ENCODE data around the gene MEP1A.
A peak's percentile ranks its signal among the peaks of the same experiment; 100 is the strongest.

- peak; percentile 83 for TF ChIP-seq CTCF (IDR thresholded peaks at IDR 0.05)
- TF ChIP-seq EP300 (IDR thresholded peaks at IDR 0.05), result no peak
- TF ChIP-seq, protein P1, sequence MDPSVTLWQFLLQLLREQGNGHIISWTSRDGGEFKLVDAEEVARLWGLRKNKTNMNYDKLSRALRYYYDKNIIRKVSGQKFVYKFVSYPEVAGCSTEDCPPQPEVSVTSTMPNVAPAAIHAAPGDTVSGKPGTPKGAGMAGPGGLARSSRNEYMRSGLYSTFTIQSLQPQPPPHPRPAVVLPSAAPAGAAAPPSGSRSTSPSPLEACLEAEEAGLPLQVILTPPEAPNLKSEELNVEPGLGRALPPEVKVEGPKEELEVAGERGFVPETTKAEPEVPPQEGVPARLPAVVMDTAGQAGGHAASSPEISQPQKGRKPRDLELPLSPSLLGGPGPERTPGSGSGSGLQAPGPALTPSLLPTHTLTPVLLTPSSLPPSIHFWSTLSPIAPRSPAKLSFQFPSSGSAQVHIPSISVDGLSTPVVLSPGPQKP (IDR thresholded peaks at IDR 0.05; ENCODE audit: low read depth, low read length), result no peak
- TF ChIP-seq NFE2L2 (conservative IDR thresholded peaks at IDR 0.05; ENCODE audit: low read length), result no peak
- TF ChIP-seq POLR2A (IDR thresholded peaks at IDR 0.05; ENCODE audit: low read length), result no peak
- TF ChIP-seq CHD4 (IDR thresholded peaks at IDR 0.05; ENCODE audit: borderline replicate concordance), result no peak
- TF ChIP-seq PHF8 (IDR thresholded peaks at IDR 0.05; ENCODE audit: borderline replicate concordance, low read depth), result no peak
- TF ChIP-seq, protein P2, sequence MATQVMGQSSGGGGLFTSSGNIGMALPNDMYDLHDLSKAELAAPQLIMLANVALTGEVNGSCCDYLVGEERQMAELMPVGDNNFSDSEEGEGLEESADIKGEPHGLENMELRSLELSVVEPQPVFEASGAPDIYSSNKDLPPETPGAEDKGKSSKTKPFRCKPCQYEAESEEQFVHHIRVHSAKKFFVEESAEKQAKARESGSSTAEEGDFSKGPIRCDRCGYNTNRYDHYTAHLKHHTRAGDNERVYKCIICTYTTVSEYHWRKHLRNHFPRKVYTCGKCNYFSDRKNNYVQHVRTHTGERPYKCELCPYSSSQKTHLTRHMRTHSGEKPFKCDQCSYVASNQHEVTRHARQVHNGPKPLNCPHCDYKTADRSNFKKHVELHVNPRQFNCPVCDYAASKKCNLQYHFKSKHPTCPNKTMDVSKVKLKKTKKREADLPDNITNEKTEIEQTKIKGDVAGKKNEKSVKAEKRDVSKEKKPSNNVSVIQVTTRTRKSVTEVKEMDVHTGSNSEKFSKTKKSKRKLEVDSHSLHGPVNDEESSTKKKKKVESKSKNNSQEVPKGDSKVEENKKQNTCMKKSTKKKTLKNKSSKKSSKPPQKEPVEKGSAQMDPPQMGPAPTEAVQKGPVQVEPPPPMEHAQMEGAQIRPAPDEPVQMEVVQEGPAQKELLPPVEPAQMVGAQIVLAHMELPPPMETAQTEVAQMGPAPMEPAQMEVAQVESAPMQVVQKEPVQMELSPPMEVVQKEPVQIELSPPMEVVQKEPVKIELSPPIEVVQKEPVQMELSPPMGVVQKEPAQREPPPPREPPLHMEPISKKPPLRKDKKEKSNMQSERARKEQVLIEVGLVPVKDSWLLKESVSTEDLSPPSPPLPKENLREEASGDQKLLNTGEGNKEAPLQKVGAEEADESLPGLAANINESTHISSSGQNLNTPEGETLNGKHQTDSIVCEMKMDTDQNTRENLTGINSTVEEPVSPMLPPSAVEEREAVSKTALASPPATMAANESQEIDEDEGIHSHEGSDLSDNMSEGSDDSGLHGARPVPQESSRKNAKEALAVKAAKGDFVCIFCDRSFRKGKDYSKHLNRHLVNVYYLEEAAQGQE (IDR thresholded peaks at IDR 0.05), result no peak
- TF ChIP-seq MAZ (IDR thresholded peaks at IDR 0.05; ENCODE audit: borderline replicate concordance, low read depth, low read length), result no peak
- no peak for TF ChIP-seq RARB (CRISPR knock-in tag; IDR thresholded peaks at IDR 0.05)
Measured at GRCh38 chr6:46848684-46849360, 55.6 kb downstream of the MEP1A start.

Measured in A549 (cell line).